Measurements from ENCODE around the gene RNASET2.

Gene RNASET2

DNA sequence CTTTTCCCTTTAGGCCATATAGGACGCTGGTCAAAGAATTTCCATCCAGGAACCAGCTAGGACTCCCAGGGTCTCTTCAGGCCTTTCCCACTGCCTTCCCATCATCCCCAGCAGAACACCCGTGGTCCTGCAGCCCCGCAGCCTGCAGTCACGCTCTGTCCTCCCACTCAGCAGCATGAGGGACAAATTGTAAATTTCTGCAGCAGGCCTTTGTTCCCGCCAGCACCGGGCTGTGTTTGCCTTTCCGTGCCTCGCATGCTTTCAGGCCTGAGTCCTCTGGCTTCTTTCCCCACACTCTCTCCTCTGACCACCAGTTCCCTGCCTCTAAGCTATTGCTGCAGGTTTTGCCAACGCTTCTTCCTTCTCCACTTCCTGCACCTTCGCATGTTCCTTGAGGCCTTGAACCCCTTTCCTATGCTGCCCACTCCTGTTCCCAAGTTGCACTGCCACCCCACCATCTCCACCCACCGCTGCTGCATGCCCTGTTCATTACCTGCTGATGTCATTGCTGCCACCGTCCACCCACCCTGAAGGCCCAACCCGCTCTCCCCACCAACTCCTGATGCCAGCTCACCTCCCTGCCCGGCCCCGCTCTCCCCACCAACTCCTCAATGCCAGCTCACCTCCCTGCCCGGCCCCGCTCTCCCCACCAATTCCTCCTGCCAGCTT lies 49.8 kb downstream of the RNASET2 start:
- TF ChIP-seq, protein P1, sequence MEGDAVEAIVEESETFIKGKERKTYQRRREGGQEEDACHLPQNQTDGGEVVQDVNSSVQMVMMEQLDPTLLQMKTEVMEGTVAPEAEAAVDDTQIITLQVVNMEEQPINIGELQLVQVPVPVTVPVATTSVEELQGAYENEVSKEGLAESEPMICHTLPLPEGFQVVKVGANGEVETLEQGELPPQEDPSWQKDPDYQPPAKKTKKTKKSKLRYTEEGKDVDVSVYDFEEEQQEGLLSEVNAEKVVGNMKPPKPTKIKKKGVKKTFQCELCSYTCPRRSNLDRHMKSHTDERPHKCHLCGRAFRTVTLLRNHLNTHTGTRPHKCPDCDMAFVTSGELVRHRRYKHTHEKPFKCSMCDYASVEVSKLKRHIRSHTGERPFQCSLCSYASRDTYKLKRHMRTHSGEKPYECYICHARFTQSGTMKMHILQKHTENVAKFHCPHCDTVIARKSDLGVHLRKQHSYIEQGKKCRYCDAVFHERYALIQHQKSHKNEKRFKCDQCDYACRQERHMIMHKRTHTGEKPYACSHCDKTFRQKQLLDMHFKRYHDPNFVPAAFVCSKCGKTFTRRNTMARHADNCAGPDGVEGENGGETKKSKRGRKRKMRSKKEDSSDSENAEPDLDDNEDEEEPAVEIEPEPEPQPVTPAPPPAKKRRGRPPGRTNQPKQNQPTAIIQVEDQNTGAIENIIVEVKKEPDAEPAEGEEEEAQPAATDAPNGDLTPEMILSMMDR (IDR thresholded peaks at IDR 0.05) = no peak

DNA sequence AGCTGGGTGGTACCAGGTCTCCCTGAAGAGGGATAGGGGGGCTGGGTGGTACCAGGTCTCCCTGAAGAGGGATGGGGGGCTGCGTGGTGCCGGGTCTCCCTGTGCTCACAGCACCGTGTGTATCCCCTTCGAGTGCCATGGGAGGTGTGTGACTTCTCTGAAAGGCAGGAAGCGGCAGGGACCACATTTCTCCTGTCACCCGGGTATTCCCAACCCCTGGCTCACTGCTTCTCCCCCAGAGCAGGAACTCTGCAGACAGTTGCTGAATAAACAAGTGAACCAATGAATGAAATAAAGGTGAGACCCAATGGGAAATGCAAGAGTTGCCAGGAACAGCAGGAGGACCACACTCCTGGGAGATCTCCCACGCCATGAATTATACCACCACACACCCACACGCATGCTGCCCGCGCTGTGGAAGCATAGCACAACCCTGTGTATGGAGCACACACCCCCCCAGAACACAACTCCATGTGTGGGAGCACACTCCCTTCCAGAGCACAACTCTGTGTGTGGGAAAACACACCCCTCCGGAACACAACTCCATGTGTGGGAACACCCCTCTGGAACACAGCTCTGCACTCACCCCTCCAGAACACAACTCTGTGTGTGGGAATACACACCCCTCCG lies 50.7 kb downstream of the RNASET2 start:
- TF ChIP-seq, protein P1 (IDR thresholded peaks at IDR 0.05) = no peak

DNA sequence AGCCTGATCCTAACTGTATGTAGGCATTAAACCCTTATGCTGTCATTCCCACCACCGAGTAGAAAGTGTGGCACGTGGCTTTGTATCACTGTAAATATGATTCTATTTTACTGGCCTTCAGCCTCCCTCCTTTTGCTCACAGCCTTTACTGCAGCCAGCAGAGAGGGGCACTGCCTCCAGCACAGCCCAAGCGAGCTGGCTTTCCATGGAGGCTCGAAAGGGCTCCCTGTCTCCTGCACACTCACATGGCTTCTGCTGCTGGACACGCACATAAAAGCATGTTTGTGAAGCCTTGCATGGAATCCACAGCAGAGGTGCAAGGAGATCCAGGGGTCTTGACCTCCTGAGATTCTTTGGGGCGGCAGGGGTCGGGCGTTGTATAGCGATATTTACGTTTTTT lies 51.3 kb downstream of the RNASET2 start:
- TF ChIP-seq, protein P1 (IDR thresholded peaks at IDR 0.05) = no peak

DNA sequence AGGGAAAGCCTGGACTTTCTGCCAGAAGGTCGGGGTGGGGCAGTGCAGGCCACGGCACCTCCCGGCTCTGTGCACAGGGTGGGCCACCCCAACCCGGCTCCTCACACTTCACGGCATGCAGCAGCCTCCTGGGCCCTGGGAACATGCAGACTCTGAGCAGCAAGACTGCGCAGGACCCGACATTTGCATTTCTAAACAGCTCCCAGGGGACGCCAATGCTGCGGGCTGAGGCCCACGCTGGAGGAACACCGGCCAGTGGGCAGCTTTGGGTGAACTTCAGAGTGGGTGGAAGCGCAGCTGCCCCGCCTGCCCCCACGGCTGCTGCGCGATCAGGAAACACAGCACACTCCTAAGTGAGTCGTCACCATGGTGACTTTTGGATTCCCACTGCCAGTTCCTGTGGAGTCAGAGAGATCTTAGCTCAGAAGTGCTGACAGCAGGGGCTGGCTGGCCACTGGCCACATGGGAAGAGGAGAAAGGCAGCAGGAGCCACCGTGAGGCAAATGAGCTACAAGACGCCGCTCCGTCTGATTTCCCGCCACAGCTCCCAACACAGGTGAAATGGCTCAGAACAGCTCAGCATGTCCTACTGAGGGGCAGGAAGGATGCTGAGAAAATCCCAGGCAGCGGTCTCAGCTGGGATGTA lies 52.1 kb downstream of the RNASET2 start:
- TF ChIP-seq, protein P1 (IDR thresholded peaks at IDR 0.05) = no peak

DNA sequence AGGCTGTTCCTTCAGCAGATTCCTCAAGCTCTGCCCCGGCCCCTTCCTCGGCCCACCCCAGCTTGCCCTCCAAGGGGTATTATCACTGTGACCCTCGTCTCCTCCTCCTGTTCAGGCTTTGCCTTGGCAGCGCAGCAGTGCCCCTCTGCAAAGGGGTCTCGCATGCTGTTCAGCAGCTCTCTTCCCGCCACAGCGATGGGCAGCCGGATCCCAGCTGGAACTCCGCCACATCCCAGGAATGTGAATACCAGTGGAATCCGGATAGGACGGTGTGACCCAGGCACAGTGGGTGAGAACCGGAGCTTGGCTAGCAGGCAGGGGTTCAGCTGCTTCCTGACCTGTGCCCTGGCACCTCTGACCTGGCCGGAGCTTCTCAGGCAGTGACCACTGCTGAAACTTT lies 52.9 kb downstream of the RNASET2 start:
- TF ChIP-seq, protein P1 (IDR thresholded peaks at IDR 0.05) = no peak

DNA sequence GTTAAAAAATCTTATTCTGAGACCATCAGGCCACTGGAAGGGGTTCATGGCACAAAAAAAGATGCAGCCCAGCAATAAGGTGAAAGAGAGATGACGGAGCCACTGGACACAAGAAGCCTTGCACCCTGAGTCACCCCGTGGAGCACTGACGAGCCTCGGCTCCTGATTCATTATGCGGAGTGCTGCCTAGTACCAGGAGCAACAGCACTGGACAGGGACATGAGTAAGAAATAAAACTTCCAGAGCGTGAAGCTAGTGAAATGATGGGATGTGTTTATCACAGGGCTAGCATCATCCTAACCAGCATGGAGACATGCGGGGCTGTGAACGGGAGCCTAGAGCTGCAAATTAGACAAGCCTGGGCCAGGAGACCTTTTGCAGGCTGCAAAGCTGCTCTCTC lies 53.3 kb downstream of the RNASET2 start:
- TF ChIP-seq, protein P1 (IDR thresholded peaks at IDR 0.05) = no peak

DNA sequence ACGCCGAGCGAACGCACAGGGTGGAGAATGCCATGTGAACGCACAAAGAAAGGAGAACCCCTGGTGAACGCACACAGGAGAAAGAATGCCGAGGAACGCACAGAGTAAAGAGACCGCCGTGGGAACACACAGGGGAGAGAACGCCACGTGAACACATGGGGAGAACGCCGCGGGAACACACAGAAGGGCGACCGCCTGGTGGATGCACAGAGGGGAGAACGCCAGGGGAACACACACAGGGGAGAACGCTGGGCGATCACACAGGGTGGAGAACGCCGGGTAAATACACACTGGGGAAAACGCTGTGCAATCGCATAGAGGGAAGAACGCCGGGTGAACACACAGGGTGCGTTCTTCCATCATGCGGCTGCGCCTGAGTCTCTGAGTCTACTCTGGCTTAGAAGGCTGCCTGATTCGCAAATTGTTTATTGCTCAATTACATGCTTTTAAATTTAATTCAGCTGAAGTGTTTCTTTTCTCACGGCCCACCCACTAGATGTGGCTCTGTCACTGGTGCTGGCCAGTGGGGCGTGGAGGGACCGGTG lies 54.1 kb downstream of the RNASET2 start:
- TF ChIP-seq, protein P1 (IDR thresholded peaks at IDR 0.05) = no peak
